Inferior parietal cortex (tissue), 1 donor: Measurements from ENCODE around the gene MICU1.
"Not testable (repeated sequence)": the region's sequence is repeated elsewhere in the genome, so short reads cannot be mapped to it uniquely, and the experiment has no call there.

Experiments
- DNase-seq: peaks from one replicate; pipeline ENCODE4 v3.0.0-alpha.2; 2016; ENCODE audit errors: extremely low spot score

Gene MICU1

DNA sequence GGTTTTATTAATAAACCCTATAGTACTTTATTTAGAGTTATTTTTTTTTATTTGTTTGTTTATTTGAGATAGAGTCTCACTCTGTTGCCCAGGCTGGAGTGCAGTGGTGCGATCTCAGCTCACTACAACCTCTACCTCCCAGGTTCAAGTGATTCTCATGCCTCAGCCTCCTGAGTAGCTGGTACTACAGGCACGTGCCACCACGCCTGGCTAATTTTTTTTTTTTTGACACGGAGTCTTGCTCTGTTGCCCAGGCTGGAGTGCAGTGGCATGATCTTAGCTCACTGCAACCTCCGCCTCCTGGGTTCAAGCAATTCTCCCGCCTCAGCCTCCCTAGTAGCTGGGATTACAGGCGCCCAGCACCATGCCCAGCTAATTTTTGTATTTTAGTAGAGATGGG, 279.8 kb downstream of the MICU1 start:
- not testable (repeated sequence) for DNase-seq

DNA sequence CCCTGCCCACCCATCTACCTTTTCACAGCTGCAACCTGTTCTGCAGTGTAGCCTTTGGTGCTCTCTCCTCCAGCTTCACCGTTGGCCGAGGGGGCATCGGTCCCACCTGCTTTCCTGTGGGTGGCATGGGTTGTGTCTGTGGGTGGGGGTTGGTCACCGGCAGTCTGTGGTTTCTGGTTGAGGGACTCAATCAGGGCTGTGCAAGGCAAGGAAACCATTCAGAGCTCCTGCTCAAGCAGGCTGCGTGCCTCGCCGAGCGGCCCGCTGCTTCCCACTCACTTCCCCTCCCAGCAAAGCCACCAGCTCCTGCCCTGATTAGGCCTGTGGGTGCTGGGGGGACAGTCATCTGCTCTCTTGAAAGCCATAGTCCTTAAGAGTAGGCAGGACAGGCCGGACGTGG, 280.9 kb downstream of the MICU1 start:
- DNase-seq: no peak

DNA sequence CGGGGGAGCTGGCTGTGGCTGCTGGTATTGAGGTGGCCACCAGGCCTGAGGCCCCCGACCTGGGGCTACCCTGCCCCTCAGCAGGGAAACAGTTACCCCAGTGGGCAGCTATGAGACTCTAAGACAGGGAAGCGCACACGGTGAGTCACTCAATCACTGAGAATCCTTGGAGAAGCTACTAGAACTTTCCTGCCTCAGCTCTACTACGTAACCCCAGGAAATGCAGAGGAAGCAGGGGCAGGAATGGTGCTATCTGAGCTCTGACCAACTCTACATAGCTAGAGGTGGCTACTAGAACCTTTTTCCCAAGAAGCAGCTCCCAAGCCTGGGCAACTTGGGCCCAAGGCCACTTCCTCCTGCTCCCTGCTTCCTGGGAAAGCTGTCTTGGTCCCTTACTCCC, 283.0 kb downstream of the MICU1 start:
- DNase-seq: no peak

DNA sequence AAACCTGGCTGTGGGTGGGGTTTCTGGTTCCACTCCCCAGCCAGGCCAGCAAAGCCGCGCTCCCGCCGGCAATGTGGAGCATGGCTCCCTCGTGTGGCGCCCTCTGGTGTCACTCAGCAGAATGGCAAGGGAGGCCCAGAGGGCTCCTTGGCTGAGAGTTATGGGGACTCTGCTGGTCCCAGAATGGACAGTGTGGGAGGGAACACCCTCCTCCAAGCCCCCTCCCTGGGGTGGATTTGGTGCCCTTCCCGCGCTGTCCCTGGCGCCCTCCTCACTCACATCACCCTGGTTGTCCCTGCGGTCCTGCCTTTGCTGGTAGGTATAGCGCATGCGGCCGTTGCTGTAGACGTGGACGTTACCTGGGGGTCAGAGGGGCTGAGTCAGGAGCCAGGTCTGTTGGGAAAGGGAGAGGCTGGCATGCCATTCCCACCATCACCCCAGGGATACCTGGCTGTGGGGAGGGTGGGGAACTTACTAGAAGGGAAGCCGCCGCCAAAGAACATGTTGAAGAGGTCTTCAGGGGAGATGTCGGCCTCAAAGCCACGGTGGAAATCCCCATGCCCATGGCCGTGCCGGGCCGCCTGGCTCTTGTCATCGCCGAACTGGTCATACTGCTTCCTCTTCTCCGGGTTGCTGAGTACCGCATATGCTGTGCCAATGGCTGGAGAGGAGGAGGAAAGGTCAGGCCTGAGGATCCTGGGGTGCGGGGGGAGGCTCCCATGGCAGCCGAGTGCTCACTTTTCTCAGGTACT, 285.2 kb downstream of the MICU1 start:
- DNase-seq: peak; percentile 73

DNA sequence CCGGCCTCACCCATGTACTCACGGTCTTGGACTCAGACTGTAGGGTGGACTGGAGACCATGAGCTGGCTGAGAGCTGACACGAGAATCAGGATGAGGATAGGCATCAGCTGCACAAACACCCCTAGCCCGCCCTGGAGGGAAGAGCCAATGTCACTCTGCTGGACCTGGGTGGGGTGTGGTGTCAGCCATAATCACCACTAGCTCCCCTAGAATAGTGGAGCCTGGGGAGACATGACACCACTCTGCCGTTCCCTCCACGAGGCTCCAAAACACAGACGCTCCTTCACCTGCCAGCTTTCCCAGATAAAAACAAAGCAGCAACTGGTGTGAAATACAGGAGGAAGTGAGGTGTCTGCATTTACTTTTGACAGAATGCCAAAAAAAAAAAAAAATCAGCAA, 287.7 kb downstream of the MICU1 start:
- no peak for DNase-seq

DNA sequence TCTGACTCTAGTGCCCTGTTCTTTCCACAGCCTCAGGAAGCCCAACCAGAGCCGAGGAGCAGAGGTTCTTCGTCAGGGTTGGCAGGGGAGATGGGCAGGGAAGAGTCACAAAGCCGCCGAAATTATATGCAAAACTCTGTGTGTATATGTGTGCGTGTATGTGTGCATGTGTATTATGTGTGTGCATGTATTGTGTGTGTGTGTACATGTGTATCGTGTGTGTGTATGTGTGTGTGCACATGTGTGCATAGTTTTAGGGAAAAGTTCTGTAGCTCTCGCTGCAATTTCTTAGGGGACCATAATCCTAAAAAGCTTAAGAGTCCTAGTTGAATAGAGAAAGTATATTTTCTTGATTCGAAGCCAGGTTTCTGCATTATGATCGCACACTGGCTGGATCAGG, 288.2 kb downstream of the MICU1 start:
- no peak for DNase-seq

DNA sequence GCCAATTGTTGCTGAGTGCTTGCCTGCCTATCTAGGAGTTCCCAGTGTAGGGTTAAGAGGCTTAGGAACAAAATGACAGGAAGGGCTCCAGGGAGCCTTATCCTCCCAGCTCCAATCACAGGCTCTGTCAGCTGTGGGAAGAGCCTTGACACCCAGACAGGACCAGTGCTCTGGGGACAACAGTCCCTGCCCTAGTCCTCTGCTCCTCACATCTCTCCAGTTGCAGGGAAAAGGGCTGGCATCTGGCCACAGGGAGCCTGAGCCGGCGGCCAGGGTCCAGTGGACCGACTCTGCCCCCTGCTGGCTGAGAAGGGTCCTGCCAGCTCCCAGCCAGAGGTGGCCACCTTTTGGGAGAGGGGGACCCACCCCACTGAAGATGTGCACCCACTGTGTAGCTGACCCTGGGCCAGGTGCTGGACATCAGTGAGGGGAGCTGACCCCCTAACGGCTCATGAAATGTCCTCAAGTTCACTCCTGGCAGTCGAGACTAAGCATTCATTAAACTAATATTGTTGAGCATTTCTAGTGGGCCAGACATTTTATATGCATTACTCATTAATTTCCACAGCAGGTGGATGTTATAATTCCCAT, 288.7 kb downstream of the MICU1 start:
- DNase-seq: peak; percentile 85

DNA sequence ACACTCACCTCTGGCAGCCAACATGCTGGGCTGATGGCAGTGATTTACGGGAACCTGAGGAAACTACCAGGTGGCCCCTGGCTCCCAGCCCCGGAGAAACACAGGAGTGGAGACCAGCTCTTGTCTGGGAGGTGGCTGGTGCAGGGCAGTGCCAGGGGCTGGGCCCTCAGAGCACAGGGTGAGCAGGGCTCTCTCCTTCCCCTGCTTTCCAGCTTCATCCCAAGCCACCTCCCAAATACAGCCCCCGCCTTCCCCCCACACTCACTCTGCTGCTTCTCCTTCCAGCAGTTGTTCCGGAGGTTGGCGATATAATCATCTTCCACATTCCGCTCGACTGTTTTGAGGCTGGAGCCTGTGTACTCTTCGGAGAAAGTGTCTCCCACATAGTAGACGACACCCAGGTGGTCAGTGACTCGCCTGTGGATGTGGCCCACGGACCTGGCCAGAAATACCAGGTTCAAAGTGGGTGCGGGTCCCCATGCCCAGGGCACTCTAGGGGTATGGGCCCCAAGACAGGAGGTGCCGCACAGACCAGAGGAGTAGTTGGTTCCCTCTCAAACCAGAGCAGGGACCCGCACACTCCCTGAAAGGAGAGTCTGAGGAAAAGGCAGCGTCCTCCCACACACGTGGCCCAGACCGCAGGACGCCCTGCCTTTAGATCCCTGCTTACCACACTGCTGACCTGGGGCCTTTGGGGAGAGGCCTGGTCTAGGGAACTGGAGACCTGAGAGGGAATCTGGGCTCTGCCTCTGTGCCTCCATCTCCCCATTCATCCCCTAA, 289.4 kb downstream of the MICU1 start:
- DNase-seq: no peak

DNA sequence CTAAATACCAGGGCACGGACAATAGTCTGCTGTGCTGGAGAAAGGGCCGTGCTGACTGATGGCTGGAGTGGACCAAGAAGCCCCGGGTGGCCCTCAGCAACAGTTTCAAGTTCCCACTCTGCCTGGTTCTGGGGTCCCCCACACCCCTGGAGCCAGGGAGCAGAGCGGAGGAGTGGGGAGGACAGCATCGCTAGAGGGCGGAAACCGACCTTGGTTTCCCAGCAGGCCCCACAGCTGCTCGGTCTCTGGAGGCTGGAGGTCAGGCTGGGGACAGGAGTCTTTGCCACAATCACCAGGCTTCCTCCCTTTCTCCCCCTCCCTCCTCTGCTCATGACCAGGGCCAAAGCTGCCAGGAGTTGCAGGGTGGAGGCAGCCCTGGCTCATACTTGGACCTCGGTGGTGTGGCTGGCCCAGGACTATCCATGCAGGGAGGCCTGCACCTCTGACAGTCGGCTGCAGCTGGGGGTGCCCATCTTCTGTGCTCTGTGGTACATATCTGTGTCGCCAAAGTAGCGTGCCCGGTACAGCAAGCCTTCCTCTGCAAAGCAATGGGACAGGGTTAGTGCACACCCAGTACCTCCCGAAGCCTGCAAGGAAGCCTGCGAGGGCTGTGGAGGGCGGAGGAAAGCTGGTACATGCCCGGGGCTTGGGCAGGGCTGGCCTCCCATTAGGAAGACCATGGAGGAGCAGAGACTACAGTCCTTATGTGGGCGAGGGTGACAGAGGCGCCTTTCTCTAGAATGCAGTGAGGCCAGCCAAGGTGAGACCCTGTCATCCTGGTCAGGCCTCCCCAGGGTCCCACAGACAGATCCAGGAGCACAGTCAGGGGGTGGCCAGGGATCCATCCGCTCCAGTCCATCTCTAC, 290.3 kb downstream of the MICU1 start:
- no peak for DNase-seq

DNA sequence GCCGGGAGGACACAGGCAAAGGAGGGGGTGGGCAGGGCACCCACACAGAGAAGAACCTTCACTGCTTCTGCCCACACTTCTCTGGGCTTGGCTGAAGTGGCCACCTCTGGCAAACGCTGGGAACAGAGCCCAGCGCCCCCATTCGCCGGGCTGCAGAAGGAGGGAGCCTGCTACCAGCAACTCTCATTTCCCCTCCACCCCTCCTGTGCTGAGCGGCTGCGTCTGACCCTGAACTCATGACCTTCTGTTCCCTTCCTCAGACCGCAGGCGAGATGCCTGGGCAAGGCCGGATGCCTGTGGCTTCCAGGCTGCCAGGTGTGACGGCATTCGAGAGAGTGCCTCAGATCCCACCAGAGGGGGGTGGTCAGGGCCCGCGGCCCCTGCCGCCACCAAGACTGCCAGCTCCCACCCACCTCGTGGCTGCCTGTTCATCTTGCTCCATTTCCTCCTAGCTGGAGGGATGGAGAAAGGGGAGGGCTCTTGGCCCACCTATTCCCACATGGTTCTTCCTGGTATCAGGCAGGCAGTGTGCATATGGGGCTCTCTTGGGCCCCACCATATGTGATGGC, 291.0 kb downstream of the MICU1 start:
- no peak for DNase-seq

DNA sequence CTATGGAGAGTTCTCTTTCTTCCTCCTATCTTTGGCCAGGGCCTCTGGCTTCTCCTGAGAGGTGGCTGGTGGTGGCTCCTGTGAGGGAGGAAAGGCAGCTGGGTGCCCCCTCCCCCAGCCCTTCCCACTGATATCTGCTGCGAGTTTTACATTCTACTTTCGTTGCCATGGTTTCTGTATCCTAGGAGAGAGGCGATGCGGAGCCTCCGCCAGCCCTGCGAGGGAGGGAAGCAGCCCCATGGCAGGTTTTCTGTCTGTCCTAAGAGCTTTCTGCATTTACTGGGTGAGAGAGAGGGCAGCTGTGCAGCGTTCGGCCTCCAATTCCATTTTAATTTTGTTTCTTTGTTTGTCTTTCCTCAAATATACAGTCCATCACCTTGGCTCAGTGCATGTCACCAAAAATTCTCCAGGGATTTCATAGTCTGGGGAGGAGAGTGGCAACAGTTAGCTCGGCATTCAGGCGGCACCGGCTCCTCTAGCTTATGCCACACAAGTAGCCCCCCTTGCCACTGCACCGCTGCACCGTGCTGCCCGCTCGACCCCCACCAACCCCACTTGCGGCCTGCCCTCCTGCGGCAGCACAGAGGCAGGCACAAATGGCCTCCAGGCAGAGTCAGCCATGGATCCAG, 291.6 kb downstream of the MICU1 start:
- DNase-seq: no peak

DNA sequence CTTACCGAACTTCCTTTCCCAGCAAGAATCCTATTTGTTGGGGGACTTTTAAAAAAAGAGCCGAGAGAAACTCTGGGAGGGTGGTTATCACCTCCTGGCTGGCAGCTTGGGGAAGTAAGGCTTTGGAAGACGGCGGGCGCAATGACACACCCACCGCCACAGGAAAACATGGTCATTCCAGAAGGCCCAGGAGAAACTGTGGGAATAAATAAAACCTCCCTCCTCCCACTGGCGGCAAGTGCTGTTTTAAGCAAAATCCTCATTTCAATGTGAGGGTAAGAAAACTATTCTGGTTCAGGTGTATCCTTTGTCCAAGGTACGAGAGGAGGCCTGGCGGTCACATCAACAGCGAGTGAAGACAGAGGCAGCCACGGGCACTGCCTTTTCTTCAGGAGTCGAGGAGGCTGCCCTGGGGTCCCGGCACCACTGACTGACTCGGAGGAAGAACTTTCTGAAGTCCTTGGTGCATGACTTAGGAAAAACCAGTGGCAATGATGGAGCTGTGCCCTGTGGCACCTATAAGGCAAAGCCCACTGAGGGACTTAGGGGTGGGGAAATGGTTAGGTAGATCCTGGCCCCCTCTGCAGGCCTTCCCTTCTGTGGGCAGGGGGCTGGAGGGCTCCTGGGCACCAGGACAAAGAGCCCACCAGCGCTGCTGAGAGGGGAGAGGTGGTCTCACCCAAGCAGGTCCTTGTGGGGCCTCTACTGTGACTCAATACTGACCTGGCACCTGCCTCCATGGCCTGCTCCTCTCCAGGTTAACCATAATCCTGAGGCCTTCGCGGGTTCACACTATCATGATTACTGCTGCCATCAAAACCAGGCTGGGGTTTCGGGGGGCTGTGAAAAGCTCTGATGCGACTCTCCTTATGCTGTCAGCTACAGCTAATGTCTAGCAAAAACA, 292.5 kb downstream of the MICU1 start:
- no peak for DNase-seq

DNA sequence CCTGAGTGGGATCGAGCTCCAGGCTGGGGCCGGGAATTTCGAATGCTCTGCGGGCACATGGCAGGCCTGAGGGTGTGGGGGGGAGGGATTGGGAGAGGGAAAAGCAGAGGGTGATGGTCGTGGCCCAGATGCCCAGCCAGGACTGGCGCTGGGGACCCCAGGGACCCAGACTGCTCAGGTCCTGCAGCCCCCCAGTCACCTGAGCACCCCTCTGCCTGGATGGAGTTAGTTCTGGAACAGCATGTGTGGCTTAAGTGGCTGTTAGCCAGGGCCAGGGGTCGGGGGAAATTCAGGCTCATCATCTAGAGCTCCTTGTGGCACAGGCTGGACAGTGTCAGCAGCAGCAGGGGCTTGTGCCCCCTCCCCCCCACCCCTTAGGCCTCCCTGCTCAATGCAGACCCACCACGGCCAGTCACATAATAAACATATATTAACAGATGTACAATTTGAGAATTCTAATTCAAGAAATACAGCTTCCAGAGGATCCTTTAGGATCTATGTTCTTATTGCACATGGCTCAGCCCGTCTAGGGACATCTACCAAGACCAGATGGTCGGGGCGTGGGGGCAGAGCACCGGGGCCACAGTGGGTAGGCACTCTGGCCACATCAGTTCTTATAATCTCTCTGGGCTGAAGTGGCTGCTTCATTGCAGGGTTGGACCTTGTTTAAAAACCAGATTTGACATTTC, 293.3 kb downstream of the MICU1 start:
- DNase-seq: no peak

DNA sequence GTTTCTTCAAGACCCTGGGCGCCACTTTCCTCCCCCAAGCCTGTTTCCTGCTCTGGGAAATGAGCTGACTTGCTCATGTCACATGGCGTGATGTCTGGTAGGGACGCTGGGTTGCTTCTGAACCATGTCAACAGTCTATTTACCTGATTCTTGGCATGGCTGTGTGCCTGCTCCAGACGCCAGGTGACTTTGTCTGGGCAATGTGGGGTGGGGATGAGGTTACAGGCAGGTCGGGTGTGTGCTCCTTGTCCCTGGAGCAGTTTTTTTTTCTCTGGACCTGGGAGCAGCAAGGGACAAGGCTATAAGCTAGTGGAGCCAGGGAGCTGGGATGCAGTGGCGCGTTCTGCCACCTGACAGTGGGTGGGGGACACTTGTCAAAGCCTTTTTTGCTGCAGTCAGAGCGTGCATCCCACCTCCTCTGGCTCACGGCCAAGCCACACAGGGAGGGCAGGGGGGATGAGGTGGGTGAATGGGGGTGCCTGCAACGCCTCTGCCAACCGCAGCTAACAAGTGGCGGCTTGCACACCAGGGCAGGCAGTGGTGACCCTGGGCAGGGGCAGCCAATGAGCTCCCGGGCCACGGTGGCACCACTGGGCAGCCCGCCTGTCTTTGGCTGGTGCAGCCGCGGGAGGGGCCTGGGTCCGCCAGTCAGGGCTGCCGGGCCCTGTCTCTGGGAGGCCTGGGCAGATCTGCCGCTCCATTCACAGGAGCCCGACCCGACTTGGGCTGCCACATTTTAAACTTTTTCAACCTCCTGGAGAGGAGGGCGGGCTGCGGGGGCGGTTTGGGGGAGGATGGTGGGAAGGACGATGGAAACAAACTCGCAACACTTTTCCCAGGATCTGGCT, 294.1 kb downstream of the MICU1 start:
- peak; percentile 80 for DNase-seq

DNA sequence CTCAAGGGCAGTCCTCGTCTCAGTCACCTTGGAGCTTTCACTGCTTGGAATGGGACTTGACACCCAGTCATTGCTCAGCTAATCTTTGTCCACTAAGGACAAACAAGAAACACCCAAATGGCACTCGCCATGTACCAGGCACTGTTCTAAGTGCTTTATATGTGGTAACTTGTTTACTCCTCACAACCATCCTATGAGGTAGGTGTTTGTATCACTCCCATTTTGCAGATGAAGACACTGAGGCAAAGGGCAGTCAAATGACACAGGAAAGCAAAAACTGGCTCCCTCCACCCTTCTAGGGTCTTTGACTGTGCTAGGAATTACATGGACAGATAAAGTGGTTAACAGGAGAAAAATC, 295.8 kb downstream of the MICU1 start:
- DNase-seq: no peak

DNA sequence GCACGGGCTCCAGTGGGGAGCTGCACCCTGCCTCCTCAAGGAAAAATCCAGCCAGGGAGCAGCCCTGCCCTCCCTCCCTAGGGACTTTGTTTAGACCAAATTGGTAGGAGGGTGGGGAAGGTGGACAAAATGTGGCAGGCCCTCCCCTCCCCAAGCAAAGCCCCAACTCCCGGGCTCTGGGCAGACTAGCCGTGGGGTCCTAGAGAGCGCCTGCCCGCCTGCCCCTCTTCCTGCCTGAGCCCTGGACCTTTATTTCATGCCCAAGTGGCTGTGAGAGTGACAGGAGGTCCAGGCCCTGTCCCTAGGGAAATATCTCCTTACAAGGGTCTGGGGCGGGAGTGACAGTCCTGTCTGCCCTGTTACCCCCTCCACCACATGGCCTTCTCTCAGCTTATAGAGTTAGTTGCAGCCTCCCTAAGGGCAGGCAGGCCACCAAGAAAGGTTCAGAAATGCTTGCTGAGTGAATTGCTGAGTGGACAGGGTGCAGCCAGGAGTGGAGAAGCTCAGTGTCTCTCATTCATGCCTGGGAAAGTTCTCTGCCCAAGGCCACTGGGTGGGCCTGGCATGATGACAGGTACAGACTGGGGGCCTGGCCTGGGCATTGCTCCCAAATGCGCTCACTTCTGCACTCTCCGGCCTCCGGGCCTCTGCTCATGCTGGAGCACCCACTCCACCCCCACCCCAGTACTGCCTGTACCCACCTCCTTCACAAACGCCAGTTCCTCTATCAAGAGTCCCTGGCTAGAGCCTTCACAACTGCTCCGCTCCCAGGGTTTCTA, 296.4 kb downstream of the MICU1 start:
- no peak for DNase-seq

DNA sequence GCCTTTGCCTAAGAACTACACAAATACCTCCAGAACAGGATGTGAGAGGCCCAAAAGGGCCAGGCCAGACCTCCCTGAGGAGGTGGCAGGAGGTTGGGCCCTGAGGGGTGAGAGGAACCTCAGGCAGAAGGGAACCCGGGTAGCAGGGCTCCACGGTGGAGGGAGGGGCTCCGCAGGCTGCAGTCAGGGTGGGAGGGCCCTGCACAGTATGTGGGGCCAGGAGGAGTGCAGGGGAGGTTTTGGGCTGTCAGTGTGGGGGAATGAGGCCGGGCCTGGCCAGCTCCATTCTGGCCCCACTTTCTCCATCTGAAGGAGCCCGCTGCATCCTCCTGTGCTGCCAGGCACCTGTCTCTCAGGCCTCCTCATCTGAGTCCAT, 297.1 kb downstream of the MICU1 start:
- no peak for DNase-seq
